GM23338 (cell line): Measurements from ENCODE around the gene TTLL5. TPM values are rescaled to one million over a fixed set of nuclear protein-coding genes. Genes with fewer than 3 reads are reported as not detected.

Source experiments
- ATAC-seq: fragments of 200-7000 bp; cut with Tn5 transposase; 3 replicates; pipeline ENCODE4 v1.9.1; 2020
- DNase-seq: peaks from one replicate; pipeline ENCODE4 v3.0.0-alpha.2; 2015; ENCODE audit warnings: low spot score
- H2AFZ ChIP-seq: fragments of 200-600 bp; sonication (generic); 2 replicates; pipeline ENCODE4 v1.8.0; 2016; ENCODE audit warnings: antibody characterized with exemption, mild to moderate bottlenecking, moderate library complexity
- H3F3A ChIP-seq: fragments of 200-600 bp; sonication (generic); replicated peaks from 2 replicates; pipeline ENCODE4 v1.8.0; 2017; ENCODE audit warnings: antibody characterized with exemption, mixed run types, low read depth
- H3K27ac ChIP-seq: fragments of 200-600 bp; sonication (generic); 2 replicates; pipeline ENCODE4 v1.6.1; 2016; ENCODE audit warnings: low read depth
- H3K27me3 ChIP-seq: fragments of 200-600 bp; sonication (generic); 2 replicates; pipeline ENCODE4 v1.8.0; 2016; ENCODE audit warnings: mild to moderate bottlenecking, mixed run types, moderate library complexity; ENCODE audit not compliant: insufficient read depth
- H3K36me3 ChIP-seq: fragments of 200-600 bp; sonication (generic); 2 replicates; pipeline ENCODE4 v1.8.0; 2016; ENCODE audit warnings: mild to moderate bottlenecking; ENCODE audit not compliant: insufficient read depth
- H3K4me1 ChIP-seq: fragments of 200-600 bp; sonication (generic); 2 replicates; pipeline ENCODE4 v1.8.0; 2016; ENCODE audit warnings: mild to moderate bottlenecking, moderate library complexity; ENCODE audit not compliant: insufficient read depth
- H3K4me2 ChIP-seq: fragments of 200-600 bp; sonication (generic); 2 replicates; pipeline ENCODE4 v1.7.1; 2017; ENCODE audit warnings: mixed run types
- H3K4me3 ChIP-seq: fragments of 200-600 bp; sonication (generic); 2 replicates; pipeline ENCODE4 v1.6.1; 2016; ENCODE audit warnings: mixed run types
- H3K79me2 ChIP-seq: fragments of 200-600 bp; sonication (generic); replicated peaks from 2 replicates; pipeline ENCODE4 v1.8.0; 2017; ENCODE audit warnings: mild to moderate bottlenecking; ENCODE audit not compliant: insufficient read depth
- H3K9me2 ChIP-seq: fragments of 200-600 bp; sonication (generic); 2 replicates; pipeline ENCODE4 v1.8.0; 2017; ENCODE audit not compliant: insufficient read depth
- H4K20me1 ChIP-seq: fragments of 200-600 bp; sonication (generic); replicated peaks from 2 replicates; pipeline ENCODE4 v1.8.0; 2017; ENCODE audit warnings: mild to moderate bottlenecking; ENCODE audit not compliant: insufficient read depth
- H3K27ac Mint-ChIP-seq: 2 replicates; pipeline ENCODE4 v1.8.0; 2020; ENCODE audit warnings: inconsistent platforms, mild to moderate bottlenecking, moderate library complexity, mixed read lengths
- H3K27me3 Mint-ChIP-seq: 3 replicates; pipeline ENCODE4 v1.8.0; 2022; ENCODE audit warnings: low read depth, mild to moderate bottlenecking, moderate library complexity, mixed read lengths, inconsistent platforms; ENCODE audit not compliant: insufficient read depth, poor library complexity
- H3K36me3 Mint-ChIP-seq: 3 replicates; pipeline ENCODE4 v1.8.0; 2021; ENCODE audit warnings: low read depth, mild to moderate bottlenecking, inconsistent platforms, moderate library complexity, mixed read lengths
- H3K4me1 Mint-ChIP-seq: 3 replicates; pipeline ENCODE4 v1.8.0; 2020; ENCODE audit warnings: mild to moderate bottlenecking, inconsistent platforms, mixed read lengths
- H3K4me3 Mint-ChIP-seq: 3 replicates; pipeline ENCODE4 v1.8.0; 2021; ENCODE audit warnings: moderate library complexity, mild to moderate bottlenecking, inconsistent platforms, mixed read lengths
- H3K9me3 Mint-ChIP-seq: 3 replicates; pipeline ENCODE4 v1.8.0; 2020; ENCODE audit warnings: moderate library complexity, mild to moderate bottlenecking, inconsistent platforms, mixed read lengths
- NANOG ChIP-seq: IDR thresholded peaks from 2 replicates; pipeline ENCODE4 v1.6.1; 2016; ENCODE audit warnings: antibody characterized with exemption, borderline replicate concordance
- ZNF114 ChIP-seq: fragments of 250-450 bp; sonication (Bioruptor Pico); IDR thresholded peaks from 2 replicates; pipeline ENCODE4 v1.5.0; 2020; ENCODE audit warnings: mild to moderate bottlenecking, moderate library complexity
- polyA plus RNA-seq: library from polyadenylated mRNA; unstranded; fragments of >200 nt; fragmentation: Nextera tagmentation; extraction: Ambion mirVana; gene quantifications from 2 replicates; pipeline ENCODE4 v1.2.1, GENCODE V29; 2016
- total RNA-seq: library from RNA; depleted of rRNA; stranded (reverse); fragments of >200 nt; shearing (Covaris generic); gene quantifications from 2 replicates; pipeline ENCODE4 v1.2.3, GENCODE V29; 2014
- TF ChIP-seq, protein P1 (sequence below): fragments of 250-450 bp; sonication (Bioruptor Pico); IDR thresholded peaks from 2 replicates; pipeline ENCODE4 v1.5.0; 2020; ENCODE audit warnings: mild to moderate bottlenecking, moderate library complexity
- TF ChIP-seq, protein P2 (sequence below): IDR thresholded peaks from one replicate; pipeline ENCODE4 v1.6.1; 2018; ENCODE audit warnings: antibody characterized with exemption; ENCODE audit not compliant: unreplicated experiment

TTLL5 gene
- total and polyA plus RNA-seq, 2 experiments from 2014 or later = 33.5 to 35.4 TPM

DNA sequence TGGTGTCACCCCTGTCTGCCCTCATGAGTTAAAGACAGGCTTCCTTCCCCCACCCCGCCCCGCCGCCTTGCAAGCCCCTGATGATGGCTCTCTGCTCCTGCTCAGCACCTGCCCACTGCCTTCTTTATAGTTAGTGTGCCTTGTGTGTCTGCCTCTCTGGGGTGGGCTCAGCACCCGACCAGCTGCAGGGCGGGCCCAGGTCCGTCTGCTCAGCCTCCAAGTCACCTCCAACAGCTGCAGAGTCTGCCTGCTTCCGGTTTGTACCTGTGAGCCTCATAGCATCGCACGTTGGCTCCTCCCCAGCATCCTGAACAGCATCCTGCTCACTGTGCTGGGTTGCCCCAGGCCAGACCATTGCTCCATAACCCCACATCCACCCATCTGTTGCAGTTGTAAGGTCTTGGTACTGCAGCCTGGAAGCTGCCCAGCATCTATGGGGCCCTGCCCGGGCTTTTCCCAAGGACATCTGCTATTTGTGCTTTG lies 317.2 kb downstream of the TTLL5 start (continued):
- TF ChIP-seq, protein P1, sequence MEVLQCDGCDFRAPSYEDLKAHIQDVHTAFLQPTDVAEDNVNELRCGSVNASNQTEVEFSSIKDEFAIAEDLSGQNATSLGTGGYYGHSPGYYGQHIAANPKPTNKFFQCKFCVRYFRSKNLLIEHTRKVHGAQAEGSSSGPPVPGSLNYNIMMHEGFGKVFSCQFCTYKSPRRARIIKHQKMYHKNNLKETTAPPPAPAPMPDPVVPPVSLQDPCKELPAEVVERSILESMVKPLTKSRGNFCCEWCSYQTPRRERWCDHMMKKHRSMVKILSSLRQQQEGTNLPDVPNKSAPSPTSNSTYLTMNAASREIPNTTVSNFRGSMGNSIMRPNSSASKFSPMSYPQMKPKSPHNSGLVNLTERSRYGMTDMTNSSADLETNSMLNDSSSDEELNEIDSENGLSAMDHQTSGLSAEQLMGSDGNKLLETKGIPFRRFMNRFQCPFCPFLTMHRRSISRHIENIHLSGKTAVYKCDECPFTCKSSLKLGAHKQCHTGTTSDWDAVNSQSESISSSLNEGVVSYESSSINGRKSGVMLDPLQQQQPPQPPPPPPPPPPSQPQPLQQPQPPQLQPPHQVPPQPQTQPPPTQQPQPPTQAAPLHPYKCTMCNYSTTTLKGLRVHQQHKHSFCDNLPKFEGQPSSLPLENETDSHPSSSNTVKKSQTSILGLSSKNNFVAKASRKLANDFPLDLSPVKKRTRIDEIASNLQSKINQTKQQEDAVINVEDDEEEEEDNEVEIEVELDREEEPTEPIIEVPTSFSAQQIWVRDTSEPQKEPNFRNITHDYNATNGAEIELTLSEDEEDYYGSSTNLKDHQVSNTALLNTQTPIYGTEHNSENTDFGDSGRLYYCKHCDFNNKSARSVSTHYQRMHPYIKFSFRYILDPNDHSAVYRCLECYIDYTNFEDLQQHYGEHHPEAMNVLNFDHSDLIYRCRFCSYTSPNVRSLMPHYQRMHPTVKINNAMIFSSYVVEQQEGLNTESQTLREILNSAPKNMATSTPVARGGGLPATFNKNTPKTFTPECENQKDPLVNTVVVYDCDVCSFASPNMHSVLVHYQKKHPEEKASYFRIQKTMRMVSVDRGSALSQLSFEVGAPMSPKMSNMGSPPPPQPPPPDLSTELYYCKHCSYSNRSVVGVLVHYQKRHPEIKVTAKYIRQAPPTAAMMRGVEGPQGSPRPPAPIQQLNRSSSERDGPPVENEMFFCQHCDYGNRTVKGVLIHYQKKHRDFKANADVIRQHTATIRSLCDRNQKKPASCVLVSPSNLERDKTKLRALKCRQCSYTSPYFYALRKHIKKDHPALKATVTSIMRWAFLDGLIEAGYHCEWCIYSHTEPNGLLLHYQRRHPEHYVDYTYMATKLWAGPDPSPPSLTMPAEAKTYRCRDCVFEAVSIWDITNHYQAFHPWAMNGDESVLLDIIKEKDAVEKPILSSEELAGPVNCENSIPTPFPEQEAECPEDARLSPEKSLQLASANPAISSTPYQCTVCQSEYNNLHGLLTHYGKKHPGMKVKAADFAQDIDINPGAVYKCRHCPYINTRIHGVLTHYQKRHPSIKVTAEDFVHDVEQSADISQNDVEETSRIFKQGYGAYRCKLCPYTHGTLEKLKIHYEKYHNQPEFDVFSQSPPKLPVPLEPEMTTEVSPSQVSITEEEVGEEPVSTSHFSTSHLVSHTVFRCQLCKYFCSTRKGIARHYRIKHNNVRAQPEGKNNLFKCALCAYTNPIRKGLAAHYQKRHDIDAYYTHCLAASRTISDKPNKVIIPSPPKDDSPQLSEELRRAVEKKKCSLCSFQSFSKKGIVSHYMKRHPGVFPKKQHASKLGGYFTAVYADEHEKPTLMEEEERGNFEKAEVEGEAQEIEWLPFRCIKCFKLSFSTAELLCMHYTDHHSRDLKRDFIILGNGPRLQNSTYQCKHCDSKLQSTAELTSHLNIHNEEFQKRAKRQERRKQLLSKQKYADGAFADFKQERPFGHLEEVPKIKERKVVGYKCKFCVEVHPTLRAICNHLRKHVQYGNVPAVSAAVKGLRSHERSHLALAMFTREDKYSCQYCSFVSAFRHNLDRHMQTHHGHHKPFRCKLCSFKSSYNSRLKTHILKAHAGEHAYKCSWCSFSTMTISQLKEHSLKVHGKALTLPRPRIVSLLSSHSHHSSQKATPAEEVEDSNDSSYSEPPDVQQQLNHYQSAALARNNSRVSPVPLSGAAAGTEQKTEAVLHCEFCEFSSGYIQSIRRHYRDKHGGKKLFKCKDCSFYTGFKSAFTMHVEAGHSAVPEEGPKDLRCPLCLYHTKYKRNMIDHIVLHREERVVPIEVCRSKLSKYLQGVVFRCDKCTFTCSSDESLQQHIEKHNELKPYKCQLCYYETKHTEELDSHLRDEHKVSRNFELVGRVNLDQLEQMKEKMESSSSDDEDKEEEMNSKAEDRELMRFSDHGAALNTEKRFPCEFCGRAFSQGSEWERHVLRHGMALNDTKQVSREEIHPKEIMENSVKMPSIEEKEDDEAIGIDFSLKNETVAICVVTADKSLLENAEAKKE (CRISPR knock-in tag) = no peak
- TF ChIP-seq NANOG (no peak), ZNF114 (CRISPR knock-in tag) (no peak)
- TF ChIP-seq, protein P2, sequence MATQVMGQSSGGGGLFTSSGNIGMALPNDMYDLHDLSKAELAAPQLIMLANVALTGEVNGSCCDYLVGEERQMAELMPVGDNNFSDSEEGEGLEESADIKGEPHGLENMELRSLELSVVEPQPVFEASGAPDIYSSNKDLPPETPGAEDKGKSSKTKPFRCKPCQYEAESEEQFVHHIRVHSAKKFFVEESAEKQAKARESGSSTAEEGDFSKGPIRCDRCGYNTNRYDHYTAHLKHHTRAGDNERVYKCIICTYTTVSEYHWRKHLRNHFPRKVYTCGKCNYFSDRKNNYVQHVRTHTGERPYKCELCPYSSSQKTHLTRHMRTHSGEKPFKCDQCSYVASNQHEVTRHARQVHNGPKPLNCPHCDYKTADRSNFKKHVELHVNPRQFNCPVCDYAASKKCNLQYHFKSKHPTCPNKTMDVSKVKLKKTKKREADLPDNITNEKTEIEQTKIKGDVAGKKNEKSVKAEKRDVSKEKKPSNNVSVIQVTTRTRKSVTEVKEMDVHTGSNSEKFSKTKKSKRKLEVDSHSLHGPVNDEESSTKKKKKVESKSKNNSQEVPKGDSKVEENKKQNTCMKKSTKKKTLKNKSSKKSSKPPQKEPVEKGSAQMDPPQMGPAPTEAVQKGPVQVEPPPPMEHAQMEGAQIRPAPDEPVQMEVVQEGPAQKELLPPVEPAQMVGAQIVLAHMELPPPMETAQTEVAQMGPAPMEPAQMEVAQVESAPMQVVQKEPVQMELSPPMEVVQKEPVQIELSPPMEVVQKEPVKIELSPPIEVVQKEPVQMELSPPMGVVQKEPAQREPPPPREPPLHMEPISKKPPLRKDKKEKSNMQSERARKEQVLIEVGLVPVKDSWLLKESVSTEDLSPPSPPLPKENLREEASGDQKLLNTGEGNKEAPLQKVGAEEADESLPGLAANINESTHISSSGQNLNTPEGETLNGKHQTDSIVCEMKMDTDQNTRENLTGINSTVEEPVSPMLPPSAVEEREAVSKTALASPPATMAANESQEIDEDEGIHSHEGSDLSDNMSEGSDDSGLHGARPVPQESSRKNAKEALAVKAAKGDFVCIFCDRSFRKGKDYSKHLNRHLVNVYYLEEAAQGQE = no peak

DNA sequence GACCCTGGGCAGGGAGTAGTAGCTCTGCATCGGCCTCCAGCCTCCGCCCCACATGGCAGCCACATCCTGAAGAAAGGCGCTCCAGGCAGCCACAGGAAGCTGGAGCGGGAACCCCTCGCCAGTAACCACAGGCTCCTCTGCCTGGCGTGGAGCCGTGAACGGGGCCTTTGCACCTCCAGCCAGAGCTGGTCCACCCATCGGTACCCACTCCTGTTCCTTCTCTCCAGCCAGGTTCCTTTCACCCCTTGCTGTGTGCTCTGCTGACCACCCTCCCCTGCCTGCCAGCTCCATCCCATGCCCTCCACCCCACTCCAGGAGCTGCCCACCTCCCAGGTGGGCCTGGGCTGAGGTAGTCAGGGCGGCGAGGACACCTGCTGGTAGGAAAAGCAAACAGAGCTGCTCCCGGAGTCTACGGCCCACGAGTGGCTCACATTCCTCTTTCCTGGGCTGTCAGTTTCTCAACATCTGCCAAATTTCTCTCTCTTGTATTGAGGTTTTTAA lies 318.1 kb downstream of the TTLL5 start:
- peak; percentile 76 for DNase-seq
- peak; percentile 42 for ATAC-seq
- no peak overlapping the region for H3K27ac ChIP-seq
- no peak overlapping the region for H3K4me2 ChIP-seq
- H3K9me2 ChIP-seq = no peaks in the 10 kb centered on the region
- peaks cover 29% of the 10 kb centered on the region for H3K27me3 ChIP-seq
- no peak overlapping the region for H3K27ac Mint-ChIP-seq
- H3K9me3 Mint-ChIP-seq = no peaks in the 10 kb centered on the region; the same call in 2 of the 3 replicates
- peaks cover 32% of the 10 kb centered on the region for H3K4me1 ChIP-seq
- no peaks in the 10 kb centered on the region for H3K36me3 Mint-ChIP-seq
- H3K27me3 Mint-ChIP-seq = peaks cover 25% of the 10 kb centered on the region
- H2AFZ ChIP-seq = no peak overlapping the region
- H4K20me1 ChIP-seq = no peaks in the 10 kb centered on the region; the same call in 1 of the 2 replicates
- H3K79me2 ChIP-seq = no peaks in the 10 kb centered on the region
- no peak overlapping the region for H3K4me3 Mint-ChIP-seq
- no peak overlapping the region for H3K4me3 ChIP-seq
- H3K36me3 ChIP-seq = no peaks in the 10 kb centered on the region
- 0 out of 2 replicates have a peak, but pooled peaks cover 2% of the 10 kb centered on the region for H3F3A ChIP-seq
- H3K4me1 Mint-ChIP-seq = peaks cover 38% of the 10 kb centered on the region
- TF ChIP-seq, protein P1 (CRISPR knock-in tag) = no peak
